ENCODE data around the gene SWSAP1. TPM values are rescaled to one million over a fixed set of nuclear protein-coding genes. Genes with fewer than 3 reads are reported as not detected.
"Not testable (repeated sequence)": the region's sequence is repeated elsewhere in the genome, so short reads cannot be mapped to it uniquely, and the experiment has no call there.

SWSAP1 gene, protein sequence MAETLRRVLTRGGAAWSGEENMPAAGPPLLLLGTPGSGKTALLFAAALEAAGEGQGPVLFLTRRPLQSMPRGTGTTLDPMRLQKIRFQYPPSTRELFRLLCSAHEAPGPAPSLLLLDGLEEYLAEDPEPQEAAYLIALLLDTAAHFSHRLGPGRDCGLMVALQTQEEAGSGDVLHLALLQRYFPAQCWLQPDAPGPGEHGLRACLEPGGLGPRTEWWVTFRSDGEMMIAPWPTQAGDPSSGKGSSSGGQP
- 3.6 TPM for polyA plus RNA-seq (2013, experiment 1 of 2)
- 3.0 TPM for polyA plus RNA-seq (2013, experiment 2 of 2)

DNA sequence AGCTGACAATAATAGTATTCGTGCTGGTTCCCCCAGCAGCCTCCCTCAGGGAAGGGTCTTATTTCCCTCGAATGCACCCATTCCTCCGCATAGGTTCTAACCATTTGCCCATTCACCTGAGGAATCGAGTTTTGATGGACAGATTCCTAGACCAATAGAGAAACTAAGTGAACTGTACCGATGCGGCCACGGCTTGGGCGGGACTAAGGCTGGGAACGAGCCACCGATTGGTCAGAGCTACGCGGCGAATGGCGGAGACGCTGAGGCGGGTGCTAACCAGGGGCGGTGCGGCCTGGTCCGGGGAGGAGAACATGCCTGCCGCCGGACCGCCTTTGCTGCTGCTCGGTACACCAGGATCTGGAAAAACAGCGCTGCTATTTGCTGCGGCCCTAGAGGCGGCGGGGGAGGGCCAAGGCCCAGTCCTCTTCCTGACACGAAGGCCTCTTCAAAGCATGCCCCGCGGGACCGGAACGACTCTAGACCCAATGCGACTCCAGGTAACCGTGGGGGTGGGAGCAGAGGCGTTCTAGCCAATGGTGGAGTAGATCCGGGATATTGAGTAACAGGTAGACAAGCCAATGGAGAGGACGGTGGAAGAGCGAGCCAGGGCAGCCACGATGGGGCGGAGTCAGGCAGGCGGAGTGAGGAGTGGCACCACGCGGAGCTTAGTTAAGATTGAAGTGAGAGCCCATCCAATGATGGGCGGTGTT, at the start of gene SWSAP1:
Gene SWSAP1, plus strand, starts transcription at position 234 of the 710 bp plus-strand sequence. Its CDS starts 15 bp downstream, at position 249.
- Histone ChIP-seq H3K4me3 (ENCODE audit: low read length) (peak within 1 kb of the TSS; percentile 63), H3K9ac (ENCODE audit: low read depth, low read length) (peak within 1 kb of the TSS; percentile 84), H3K4me1 (ENCODE audit: insufficient read depth, low read length) (peaks cover 3% of the 10 kb centered on the region; the same call in 1 of the 2 replicates), H3K27ac (ENCODE audit: low read depth, low read length) (peak within 1 kb of the TSS; percentile 87), H3K36me3 (ENCODE audit: insufficient read depth, low read length) (no peaks in the 10 kb centered on the region), H3K27me3 (ENCODE audit: insufficient read depth, low read length) (no peaks in the 10 kb centered on the region), H3K9me3 (ENCODE audit: insufficient read depth, low read depth, low read length) (no peaks in the 10 kb centered on the region)
- WGBS, result under 1% methylated on average over 44 of the region's 44 CpGs

DNA sequence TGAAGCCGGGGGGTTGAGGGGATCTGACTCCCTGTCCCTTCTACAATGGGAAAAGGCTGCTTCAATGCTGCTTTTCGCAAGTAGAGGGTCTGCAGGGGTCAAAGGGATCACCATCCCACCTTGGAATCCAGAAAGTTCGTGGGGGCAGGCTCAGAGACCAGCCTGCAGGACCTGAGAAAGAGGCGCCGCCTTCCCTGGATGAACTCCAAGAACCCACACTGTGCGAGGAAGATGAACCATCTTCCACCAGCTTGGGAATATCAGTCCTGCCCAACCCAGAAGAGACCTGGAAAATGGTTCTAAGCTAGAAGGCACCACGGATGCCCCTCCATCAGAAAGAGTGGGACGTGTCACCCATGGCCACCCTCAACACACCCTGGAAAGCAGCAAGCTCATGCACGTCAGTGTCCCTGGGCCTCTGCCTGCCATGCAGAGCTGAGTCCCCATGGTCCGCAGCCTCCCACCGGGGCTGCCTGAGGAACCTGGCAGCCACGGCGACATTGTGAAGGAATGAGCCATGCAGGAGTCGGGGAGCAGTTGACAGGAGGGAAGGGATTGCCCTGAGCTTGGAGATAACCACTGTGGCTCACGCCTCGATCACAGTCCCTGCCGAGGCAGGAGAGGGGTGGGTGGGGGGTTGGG, 49.6 kb upstream of the SWSAP1 start:
- no peaks in the 10 kb centered on the region for H3K4me1 ChIP-seq (ENCODE audit: insufficient read depth, low read length)
- no peak overlapping the region for H3K9ac ChIP-seq (ENCODE audit: low read depth, low read length)
- H3K27me3 ChIP-seq (ENCODE audit: insufficient read depth, low read length), result no peaks in the 10 kb centered on the region
- peaks cover 4% of the 10 kb centered on the region; the same call in 1 of the 2 replicates for H3K36me3 ChIP-seq (ENCODE audit: insufficient read depth, low read length)
- no peak overlapping the region for H3K27ac ChIP-seq (ENCODE audit: low read depth, low read length)
- no peaks in the 10 kb centered on the region for H3K9me3 ChIP-seq (ENCODE audit: insufficient read depth, low read depth, low read length)
- WGBS, result 94% methylated on average over 17 of the region's 17 CpGs
- no peak overlapping the region for H3K4me3 ChIP-seq (ENCODE audit: low read length)

DNA sequence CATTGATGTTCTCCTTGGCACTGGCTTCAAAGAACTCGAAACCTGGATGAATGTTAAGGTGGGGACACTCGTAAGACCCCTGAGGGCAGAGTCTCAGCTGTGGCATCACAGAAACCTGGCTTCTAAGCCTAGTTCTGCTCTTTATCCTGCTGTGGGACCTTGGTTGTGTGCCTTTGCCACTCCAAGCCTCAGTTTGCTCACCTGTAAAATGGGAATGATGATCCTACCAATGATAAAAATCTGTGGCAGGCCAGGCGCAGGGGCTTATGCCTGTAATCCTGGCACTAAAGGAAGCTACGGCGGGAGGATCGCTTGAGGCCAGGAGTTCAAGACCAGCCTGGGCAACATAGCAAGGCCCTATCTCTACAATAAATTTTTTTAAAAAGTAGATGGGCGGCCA, 48.9 kb upstream of the SWSAP1 start:
- Histone ChIP-seq H3K4me3 (ENCODE audit: low read length) (no peak overlapping the region), H3K27ac (ENCODE audit: low read depth, low read length) (no peak overlapping the region), H3K9me3 (ENCODE audit: insufficient read depth, low read depth, low read length) (no peaks in the 10 kb centered on the region), H3K4me1 (ENCODE audit: insufficient read depth, low read length) (no peaks in the 10 kb centered on the region), H3K9ac (ENCODE audit: low read depth, low read length) (no peak overlapping the region), H3K27me3 (ENCODE audit: insufficient read depth, low read length) (no peaks in the 10 kb centered on the region), H3K36me3 (ENCODE audit: insufficient read depth, low read length) (peaks cover 4% of the 10 kb centered on the region; the same call in 1 of the 2 replicates)
- WGBS, result 96% methylated on average over 7 of the region's 7 CpGs

DNA sequence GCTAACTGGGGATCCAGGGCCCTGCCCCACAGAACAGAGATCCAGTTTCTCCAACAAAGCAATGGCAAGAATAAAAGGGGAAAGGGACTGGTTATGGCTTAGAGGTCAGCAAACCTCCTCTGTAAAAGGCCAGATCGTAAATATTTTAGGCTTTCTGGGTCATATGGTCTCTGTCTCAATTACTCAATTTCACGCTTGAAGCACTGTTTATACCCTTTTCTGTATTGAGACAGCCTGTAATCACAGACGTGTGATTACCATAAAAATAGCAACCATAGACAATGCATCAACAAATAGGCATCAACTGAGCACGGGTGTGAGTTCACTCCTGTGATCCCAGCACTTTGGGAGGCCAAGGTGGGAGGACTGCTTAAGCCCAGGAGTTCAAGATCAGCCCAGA, 44.3 kb upstream of the SWSAP1 start:
- 92% methylated on average over 4 of the region's 4 CpGs for WGBS
- Histone ChIP-seq H3K36me3 (ENCODE audit: insufficient read depth, low read length) (peaks cover 11% of the 10 kb centered on the region), H3K4me3 (ENCODE audit: low read length) (no peak overlapping the region), H3K9me3 (ENCODE audit: insufficient read depth, low read depth, low read length) (no peaks in the 10 kb centered on the region), H3K9ac (ENCODE audit: low read depth, low read length) (no peak overlapping the region), H3K4me1 (ENCODE audit: insufficient read depth, low read length) (no peaks in the 10 kb centered on the region), H3K27me3 (ENCODE audit: insufficient read depth, low read length) (no peaks in the 10 kb centered on the region), H3K27ac (ENCODE audit: low read depth, low read length) (no peak overlapping the region)

DNA sequence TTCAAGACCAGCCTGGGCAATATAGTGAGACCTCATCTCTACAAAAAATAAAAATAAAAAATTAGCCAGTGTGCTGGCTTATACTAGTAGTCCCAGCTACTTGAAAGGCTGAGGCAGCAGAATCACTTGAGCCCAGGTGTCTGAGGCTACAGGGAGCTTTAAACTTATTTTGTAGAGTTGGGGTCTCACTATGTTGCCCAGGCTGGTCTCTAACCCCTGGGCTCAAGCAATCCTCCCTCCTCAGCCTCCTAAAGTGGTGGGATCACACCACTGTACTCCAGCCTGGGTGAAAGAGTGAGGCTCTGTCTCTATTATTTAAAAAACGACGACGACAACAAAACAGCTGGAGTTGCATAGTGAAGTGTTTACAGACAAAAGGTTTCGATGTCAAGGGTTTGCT, 43.0 kb upstream of the SWSAP1 start:
- WGBS, result 93% methylated on average over 4 of the region's 4 CpGs
- Histone ChIP-seq H3K9me3 (ENCODE audit: insufficient read depth, low read depth, low read length) (no peaks in the 10 kb centered on the region), H3K4me3 (ENCODE audit: low read length) (no peak overlapping the region), H3K27ac (ENCODE audit: low read depth, low read length) (no peak overlapping the region), H3K9ac (ENCODE audit: low read depth, low read length) (no peak overlapping the region), H3K36me3 (ENCODE audit: insufficient read depth, low read length) (peaks cover 17% of the 10 kb centered on the region), H3K27me3 (ENCODE audit: insufficient read depth, low read length) (no peaks in the 10 kb centered on the region), H3K4me1 (ENCODE audit: insufficient read depth, low read length) (no peaks in the 10 kb centered on the region)

DNA sequence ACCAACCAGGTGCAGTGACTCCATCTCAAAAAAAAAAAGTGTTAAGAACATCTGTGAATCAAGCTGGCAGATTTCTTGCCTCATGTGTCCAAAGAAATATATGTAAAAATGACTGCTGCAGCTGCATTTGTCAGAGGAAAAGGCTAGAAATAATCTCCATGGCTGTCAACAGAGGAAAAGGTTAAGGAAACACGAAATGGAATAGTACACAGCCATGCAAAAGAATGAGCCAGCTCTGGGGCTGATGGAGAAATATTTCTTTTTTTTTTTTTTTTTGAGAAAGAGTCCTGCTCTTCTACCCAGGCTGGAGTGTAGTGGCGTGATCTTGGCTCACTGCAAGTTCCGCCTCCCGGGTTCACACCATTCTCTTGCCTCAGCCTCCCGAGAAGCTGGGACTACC, 41.6 kb upstream of the SWSAP1 start:
- Histone ChIP-seq H3K27me3 (ENCODE audit: insufficient read depth, low read length) (no peaks in the 10 kb centered on the region), H3K4me1 (ENCODE audit: insufficient read depth, low read length) (no peaks in the 10 kb centered on the region), H3K4me3 (ENCODE audit: low read length) (no peak overlapping the region), H3K9me3 (ENCODE audit: insufficient read depth, low read depth, low read length) (no peaks in the 10 kb centered on the region), H3K36me3 (ENCODE audit: insufficient read depth, low read length) (peaks cover 16% of the 10 kb centered on the region), H3K9ac (ENCODE audit: low read depth, low read length) (no peak overlapping the region), H3K27ac (ENCODE audit: low read depth, low read length) (no peak overlapping the region)
- WGBS, result 97% methylated on average over 5 of the region's 5 CpGs

DNA sequence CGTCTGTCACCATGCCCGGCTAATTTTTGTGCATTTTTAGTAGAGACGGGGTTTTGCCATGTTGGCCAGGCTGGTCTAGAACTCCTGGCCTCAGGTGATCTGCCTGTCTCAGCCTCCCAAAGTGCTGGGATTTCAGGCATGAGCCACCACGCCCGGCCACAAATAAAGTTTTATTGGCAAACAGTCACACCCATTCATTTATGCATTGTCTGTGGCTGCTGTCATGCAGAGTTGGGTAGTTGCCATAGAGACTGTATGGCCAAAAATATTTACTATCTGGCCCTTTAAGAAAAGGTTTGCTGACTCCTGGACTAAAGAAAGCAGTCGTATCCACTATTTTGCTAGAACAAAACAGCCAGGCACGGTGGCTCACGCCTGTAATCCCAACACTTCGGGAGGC, 40.6 kb upstream of the SWSAP1 start:
- 92% methylated on average over 9 of the region's 9 CpGs for WGBS
- not testable (repeated sequence) for H3K27me3 ChIP-seq (ENCODE audit: insufficient read depth, low read length); H3K9me3 ChIP-seq (ENCODE audit: insufficient read depth, low read depth, low read length); H3K4me1 ChIP-seq (ENCODE audit: insufficient read depth, low read length); H3K9ac ChIP-seq (ENCODE audit: low read depth, low read length); H3K27ac ChIP-seq (ENCODE audit: low read depth, low read length); H3K4me3 ChIP-seq (ENCODE audit: low read length)
- H3K36me3 ChIP-seq (ENCODE audit: insufficient read depth, low read length), result peaks cover 15% of the 10 kb centered on the region

DNA sequence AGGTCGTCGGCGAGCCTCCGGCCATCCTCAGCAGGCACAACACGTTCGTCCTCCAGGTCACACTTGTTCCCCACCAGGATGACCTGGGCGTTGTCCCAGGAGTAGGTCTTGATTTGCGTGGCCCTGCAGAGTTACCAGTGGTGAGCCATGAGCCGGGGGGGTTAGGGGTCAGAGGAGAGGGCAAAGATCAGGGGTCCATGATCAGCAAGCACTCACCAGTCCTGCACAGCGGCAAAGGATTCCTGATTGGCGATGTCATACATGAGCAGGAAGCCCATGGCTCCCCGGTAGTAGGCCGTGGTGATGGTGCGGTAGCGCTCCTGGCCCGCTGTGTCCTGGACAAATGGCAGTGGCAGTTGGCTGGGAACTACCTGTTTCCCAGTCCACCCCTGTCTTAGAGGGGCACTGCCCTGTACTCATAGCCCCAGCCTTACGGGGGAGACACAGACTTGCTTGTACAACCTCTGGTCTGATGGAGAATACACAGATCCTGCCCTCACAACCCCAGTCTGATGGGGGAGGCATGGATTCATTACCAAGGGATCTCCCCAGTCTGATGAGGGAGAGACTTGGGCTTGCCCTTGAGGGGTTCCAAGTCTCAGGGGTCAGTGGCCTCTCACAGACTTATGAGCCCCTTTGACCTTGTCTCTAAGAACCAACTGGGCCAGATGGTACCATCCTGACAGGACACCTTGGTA, 38.9 kb upstream of the SWSAP1 start:
- H3K4me3 ChIP-seq (ENCODE audit: low read length), result no peak overlapping the region
- peaks cover 15% of the 10 kb centered on the region for H3K36me3 ChIP-seq (ENCODE audit: insufficient read depth, low read length)
- no peak overlapping the region for H3K27ac ChIP-seq (ENCODE audit: low read depth, low read length)
- no peaks in the 10 kb centered on the region for H3K4me1 ChIP-seq (ENCODE audit: insufficient read depth, low read length)
- H3K9ac ChIP-seq (ENCODE audit: low read depth, low read length), result no peak overlapping the region
- H3K9me3 ChIP-seq (ENCODE audit: insufficient read depth, low read depth, low read length), result no peaks in the 10 kb centered on the region
- 95% methylated on average over 17 of the region's 17 CpGs for WGBS
- H3K27me3 ChIP-seq (ENCODE audit: insufficient read depth, low read length), result no peaks in the 10 kb centered on the region

DNA sequence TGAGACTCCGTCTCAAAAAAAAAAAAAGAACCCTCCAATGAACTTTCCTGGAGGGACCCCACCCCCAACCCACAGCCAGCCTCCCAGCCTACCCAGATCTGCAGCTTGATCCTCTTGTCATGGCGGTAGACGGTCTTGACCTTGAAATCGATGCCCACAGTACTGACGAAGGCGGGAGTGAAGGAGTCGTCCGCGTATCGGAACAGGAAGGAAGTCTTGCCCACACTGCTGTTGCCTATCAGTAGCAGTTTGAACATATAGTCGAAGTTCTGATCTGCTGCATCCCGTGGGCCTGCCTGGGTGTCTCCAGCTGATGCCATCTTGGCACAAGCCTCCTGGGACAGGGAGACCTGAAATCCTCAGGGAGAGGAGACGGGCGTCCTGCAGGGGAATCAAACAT, 37.4 kb upstream of the SWSAP1 start:
- Histone ChIP-seq H3K4me1 (ENCODE audit: insufficient read depth, low read length) (no peaks in the 10 kb centered on the region), H3K9ac (ENCODE audit: low read depth, low read length) (no peak overlapping the region), H3K9me3 (ENCODE audit: insufficient read depth, low read depth, low read length) (no peaks in the 10 kb centered on the region), H3K27me3 (ENCODE audit: insufficient read depth, low read length) (no peaks in the 10 kb centered on the region), H3K4me3 (ENCODE audit: low read length) (no peak overlapping the region), H3K36me3 (ENCODE audit: insufficient read depth, low read length) (peaks cover 17% of the 10 kb centered on the region), H3K27ac (ENCODE audit: low read depth, low read length) (no peak overlapping the region)
- WGBS, result 93% methylated on average over 14 of the region's 14 CpGs

DNA sequence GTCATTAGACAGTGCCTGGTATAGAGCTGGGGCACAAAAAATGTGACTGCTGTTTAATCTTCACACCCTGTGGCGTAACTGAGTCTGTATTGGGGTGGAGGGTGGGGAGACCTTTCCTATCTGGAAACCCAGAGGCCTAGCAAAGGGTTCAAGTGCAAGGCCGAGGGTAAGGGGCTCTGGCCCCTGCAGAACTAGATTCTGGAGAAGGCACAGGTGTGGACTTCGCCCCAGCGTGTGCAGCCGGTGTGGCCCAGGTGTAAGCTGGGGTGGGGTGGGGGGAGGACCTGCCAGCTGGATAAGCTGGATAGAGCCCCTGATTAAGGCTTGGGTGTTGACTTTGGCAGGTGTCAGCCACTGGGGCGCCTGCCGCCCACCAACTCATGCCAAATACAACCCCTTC, 36.3 kb upstream of the SWSAP1 start:
- Histone ChIP-seq H3K4me1 (ENCODE audit: insufficient read depth, low read length) (no peaks in the 10 kb centered on the region), H3K9me3 (ENCODE audit: insufficient read depth, low read depth, low read length) (no peaks in the 10 kb centered on the region), H3K4me3 (ENCODE audit: low read length) (no peak overlapping the region), H3K27me3 (ENCODE audit: insufficient read depth, low read length) (no peaks in the 10 kb centered on the region), H3K36me3 (ENCODE audit: insufficient read depth, low read length) (peaks cover 22% of the 10 kb centered on the region), H3K27ac (ENCODE audit: low read depth, low read length) (no peak overlapping the region), H3K9ac (ENCODE audit: low read depth, low read length) (no peak overlapping the region)
- WGBS, result 93% methylated on average over 5 of the region's 7 CpGs

Data from HUES64 (cell line).